HepG2 (cell line): ENCODE results near the gene LRP2. TPM values are rescaled to one million over a fixed set of nuclear protein-coding genes. Genes with fewer than 3 reads are reported as not detected.

Experiments
- ATAC-seq: fragments of 200-7000 bp; cut with Tn5 transposase; 3 replicates; pipeline ENCODE4 v1.9.1; 2020; ENCODE audit warnings: mild to moderate bottlenecking, moderate library complexity
- BruUV-seq: library from RNA; stranded (reverse); fragments of 400-500 nt; replicated peaks from 2 replicates; lab custom pipeline; 2021; lab: Mats Ljungman, UMichigan
- CTCF ChIA-PET: fragments of 300-600 bp; formaldehyde crosslinking; extraction: SDS; loops from one replicate; lab custom pipeline; 2021; ENCODE audit warnings: low total read pairs, inconsistent platforms, low intra/inter-chr PET ratio; lab: Yijun Ruan, JAX
- POLR2A ChIA-PET: fragments of 350-600 bp; sonication (Branson Sonifier 250); formaldehyde crosslinking; loops from one replicate; lab custom pipeline; 2020; ENCODE audit warnings: antibody characterized with exemption, inconsistent platforms; lab: Yijun Ruan, JAX
- DNase-seq: peaks from one replicate; pipeline ENCODE4 v3.0.0-alpha.2; 2015; ENCODE audit warnings: low spot score
- FAIRE-seq: peaks from 3 replicates; lab custom pipeline; 2011; peaks lifted over from hg19 to GRCh38; lab: Jason Lieb, UNC
- H2AFZ ChIP-seq: one replicate; pipeline ENCODE4 v1.6.1; 2011; ENCODE audit warnings: low read length, inconsistent platforms
- H3K27ac ChIP-seq: fragments of 300-600 bp; 3 replicates; pipeline ENCODE4 v1.8.0; 2011; ENCODE audit warnings: mixed run types, mild to moderate bottlenecking, mixed read lengths, low read length, inconsistent platforms; ENCODE audit not compliant: insufficient read depth; ENCODE audit errors: extremely low read length
- H3K27me3 ChIP-seq, 2 experiments: fragments of 200-600 bp in 1 of 2; 2 replicates in 1 of 2; 3 replicates in 1 of 2; pipeline versions ENCODE4 v1.6.0 to v1.8.0; 2011; ENCODE audit warnings: low read length in 2 of 2, mild to moderate bottlenecking in 2 of 2, moderate library complexity in 2 of 2, inconsistent platforms in 1 of 2; ENCODE audit not compliant: insufficient read depth in 2 of 2, control insufficient read depth in 1 of 2
- H3K36me3 ChIP-seq, 2 experiments: fragments of 200-600 bp in 1 of 2; replicated peaks in 1 of 2; 2 replicates in 1 of 2; 3 replicates in 1 of 2; pipeline versions ENCODE4 v1.5.1 to v1.8.0; 2011; ENCODE audit warnings: low read length in 2 of 2, inconsistent platforms in 1 of 2; ENCODE audit not compliant: insufficient read depth in 2 of 2, control insufficient read depth in 1 of 2
- H3K4me1 ChIP-seq: 2 replicates; pipeline ENCODE4 v1.5.1; 2012; ENCODE audit warnings: low read length, inconsistent platforms; ENCODE audit not compliant: insufficient read depth
- H3K4me2 ChIP-seq: 2 replicates; pipeline ENCODE4 v1.6.0; 2011; ENCODE audit warnings: low read depth, low read length, inconsistent platforms
- H3K4me3 ChIP-seq, 3 experiments: fragments of 200-600 bp in 1 of 3; sonication (generic), shearing (Covaris generic) in 1 of 3; replicated peaks in 1 of 3; 2 replicates each; pipeline ENCODE4 v1.5.1; 2011 to 2016; ENCODE audit warnings: low read length in 3 of 3, inconsistent platforms in 2 of 3, low read depth in 2 of 3, mild to moderate bottlenecking in 2 of 3, control low read depth in 1 of 3, mixed read lengths in 1 of 3; ENCODE audit not compliant: insufficient read depth in 1 of 3
- H3K79me2 ChIP-seq: one replicate; pipeline ENCODE4 v1.6.1; 2011; ENCODE audit warnings: low read length, inconsistent platforms; ENCODE audit not compliant: insufficient read depth
- H3K9ac ChIP-seq: 2 replicates; pipeline ENCODE4 v1.6.0; 2011; ENCODE audit warnings: mild to moderate bottlenecking, low read depth, low read length, inconsistent platforms; ENCODE audit not compliant: insufficient read depth
- H3K9me3 ChIP-seq: 2 replicates; pipeline ENCODE4 v1.5.1; 2012; ENCODE audit warnings: mild to moderate bottlenecking, low read length
- H4K20me1 ChIP-seq: 2 replicates; pipeline ENCODE4 v1.6.0; 2011; ENCODE audit warnings: inconsistent platforms, mild to moderate bottlenecking, low read length, moderate library complexity; ENCODE audit not compliant: insufficient read depth
- CEBPB ChIP-seq: IDR thresholded peaks from 2 replicates; pipeline ENCODE4 v1.6.1; 2011; ENCODE audit warnings: low read depth, low read length, improper control_type of control experiment, borderline replicate concordance
- CREB1 ChIP-seq, 2 experiments: fragments of 450-650 bp in 1 of 2; IDR thresholded peaks; 2 replicates each; pipeline ENCODE4 v1.6.1; 2016 to 2017; ENCODE audit warnings: control low read depth in 1 of 2, mild to moderate bottlenecking in 1 of 2, missing compliant biosample characterization in 1 of 2, missing genetic modification characterization in 1 of 2
- ZNF230 ChIP-seq: sonication (generic); formaldehyde crosslinking; IDR thresholded peaks from 2 replicates; pipeline ENCODE4 v1.4.0; 2020; ENCODE audit warnings: mild to moderate bottlenecking, missing genetic modification reagents
- WGBS: methylation state at CpG from one replicate; pipeline ENCODE4 v1.1.6; 2017; ENCODE audit warnings: low lambda C conversion rate; 5-methylcytosine and 5-hydroxymethylcytosine counted together
- in situ Hi-C: cut with HindIII; loops from 2 replicates; pipeline ENCODE4 v1.10.0; 2017; ENCODE audit warnings: low pct_unique_long_range_greater_than_20kb; ENCODE audit not compliant: extremely low pct_ligation_motif_present
- intact Hi-C: fragments of 100-400 bp; cut with micrococcal nuclease; formaldehyde crosslinking; loops from one replicate; pipeline ENCODE4 v1.10.0; 2022; ENCODE audit not compliant: unreplicated experiment
- polyA plus RNA-seq, 8 experiments: library from polyadenylated mRNA; depleted of rRNA in 3 of 8; stranded (reverse) in 7 of 8; unstranded in 1 of 8; fragments of >200 nt; fragmentation: Illumina TruSeq in 4 of 8; extraction: Trizol in 4 of 8; gene quantifications; 2 replicates each; pipeline versions ENCODE4 v1.2.1 to v1.2.3, GENCODE V29; 2011 to 2016; ENCODE audit warnings: low read depth in 4 of 8, missing spikeins in 1 of 8, mixed read lengths in 1 of 8; ENCODE audit not compliant: insufficient read depth in 1 of 8
- total RNA-seq, 5 experiments: library from RNA; depleted of rRNA; stranded (reverse); fragments of >200 nt; fragmentation: Illumina TruSeq; extraction: Trizol; gene quantifications; 2 replicates each; pipeline ENCODE4 v1.2.3, GENCODE V29; 2016; ENCODE audit warnings: low read depth in 1 of 5
- TF ChIP-seq, protein P1 (sequence below): sonication (generic); formaldehyde crosslinking; IDR thresholded peaks from 2 replicates; pipeline ENCODE4 v1.4.0; 2020; ENCODE audit warnings: missing genetic modification reagents

Gene LRP2
- total and polyA plus RNA-seq, 2 of the 13 experiments (the other 11 are each of a cell fraction or from before 2014, with no cell fraction given) = 0.03 to 0.15 TPM

DNA sequence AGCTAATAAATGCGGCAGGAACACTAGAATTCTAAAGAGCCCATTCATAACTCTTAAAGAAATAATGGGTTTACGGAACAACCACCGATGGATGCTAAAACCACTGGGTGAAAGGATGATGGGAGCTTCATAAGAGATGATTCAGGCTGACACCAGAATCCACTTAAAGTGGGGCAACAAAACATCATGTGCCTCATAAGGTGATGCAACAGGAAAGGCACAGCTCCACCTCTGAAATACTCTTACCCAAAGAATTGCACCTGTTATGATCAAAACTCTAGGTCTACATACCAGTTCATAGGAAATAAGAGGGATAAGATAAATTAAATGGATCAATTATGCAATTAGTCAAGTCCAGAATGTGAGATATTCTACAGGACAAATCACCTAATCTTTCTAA, 161.6 kb downstream of the LRP2 start:
- in situ Hi-C loops = no loop called here
- Histone ChIP-seq H3K9me3 (no peaks in the 10 kb centered on the region), H3K27me3 (peaks cover 0 to 15% of the 10 kb centered on the region in 2 experiments; a peak in 2 of 5 replicates), H3K9ac (no peak overlapping the region), H3K4me2 (no peak overlapping the region), H3K79me2 (no peaks in the 10 kb centered on the region), H4K20me1 (no peaks in the 10 kb centered on the region), H3K36me3 (no peaks in the 10 kb centered on the region), H3K4me3 (no peak overlapping the region), H3K27ac (no peak overlapping the region), H3K4me1 (no peaks in the 10 kb centered on the region), H2AFZ (no peak overlapping the region)
- ATAC-seq (no peak), DNase-seq (no peak), FAIRE-seq (no peak)
- ChIA-PET CTCF (no interaction called here), POLR2A (no interaction called here)
- 47% methylated on average over 3 of the region's 3 CpGs for WGBS
- TF ChIP-seq CEBPB = peak; percentile 51; the same call in 1 of the 2 replicates
- TF ChIP-seq, protein P1, sequence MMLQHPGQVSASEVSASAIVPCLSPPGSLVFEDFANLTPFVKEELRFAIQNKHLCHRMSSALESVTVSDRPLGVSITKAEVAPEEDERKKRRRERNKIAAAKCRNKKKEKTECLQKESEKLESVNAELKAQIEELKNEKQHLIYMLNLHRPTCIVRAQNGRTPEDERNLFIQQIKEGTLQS = no peak
- no TSS peak for BruUV-seq
- intact Hi-C loops = no loop called here

DNA sequence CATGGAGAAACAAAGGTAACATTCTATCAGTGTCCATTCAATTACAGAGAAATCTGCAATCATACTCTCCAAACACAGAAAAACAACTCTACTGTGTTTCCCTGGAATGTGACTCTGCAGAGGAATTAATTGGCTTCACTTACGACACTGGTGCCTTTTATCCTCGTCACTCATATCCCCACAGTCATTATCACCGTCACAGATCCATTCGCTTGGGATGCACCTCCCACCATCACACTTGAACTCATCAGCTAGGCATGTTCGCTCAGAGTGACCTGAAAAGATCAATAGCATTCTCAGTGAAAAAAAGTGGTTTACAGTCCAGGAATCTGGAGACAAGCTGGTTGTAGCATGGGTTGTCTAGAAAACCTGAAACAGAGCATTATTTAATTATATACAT, 168.7 kb downstream of the LRP2 start:
- no peaks in the 10 kb centered on the region; the same call in 1 of the 2 replicates for H4K20me1 ChIP-seq
- no peaks in the 10 kb centered on the region for H3K4me1 ChIP-seq
- H3K79me2 ChIP-seq = no peaks in the 10 kb centered on the region
- H3K27me3 ChIP-seq = peaks cover 0 to 9% of the 10 kb centered on the region in 2 experiments; a peak in 3 of 5 replicates
- H3K9ac ChIP-seq = no peak overlapping the region
- CTCF ChIA-PET = no interaction called here
- no peak overlapping the region for H3K4me3 ChIP-seq
- FAIRE-seq (no peak), DNase-seq (no peak)
- H3K4me2 ChIP-seq = no peak overlapping the region
- H2AFZ ChIP-seq = no peak overlapping the region
- intact Hi-C loops = no loop called here
- WGBS = 3% methylated on average over 5 of the region's 5 CpGs
- POLR2A ChIA-PET = no interaction called here
- H3K36me3 ChIP-seq = no peaks in the 10 kb centered on the region
- in situ Hi-C loops = no loop called here
- no TSS peak for BruUV-seq
- no peak for TF ChIP-seq ZNF230 (CRISPR knock-in tag)
- TF ChIP-seq CREB1 (IDR thresholded peaks at IDR 0.05) = peak; percentile 66
- TF ChIP-seq CREB1 (CRISPR knock-in tag; IDR thresholded peaks at IDR 0.05) = no peak
- TF ChIP-seq, all 625 proteins: peak for 1
- ATAC-seq = no peak
- no peak overlapping the region for H3K27ac ChIP-seq
- no peaks in the 10 kb centered on the region for H3K9me3 ChIP-seq
